Mesothelial cell of epicardium (in vitro differentiated cells): ENCODE data around the gene SGMS1. TPM values are rescaled to one million over a fixed set of nuclear protein-coding genes. Genes with fewer than 3 reads are reported as not detected.

Experiments used
- DNase-seq, 2 experiments: peaks; one replicate each; pipeline ENCODE4 v3.0.0; 2021; ENCODE audit warnings: low spot score in 2 of 2; ENCODE audit not compliant: unreplicated experiment in 2 of 2
- H3K27ac Mint-ChIP-seq: 2 replicates; pipeline ENCODE4 v1.8.0; 2021; ENCODE audit warnings: mixed read lengths
- H3K27me3 Mint-ChIP-seq: 2 replicates; pipeline ENCODE4 v1.8.0; 2021; ENCODE audit warnings: low read depth, mixed read lengths
- H3K36me3 Mint-ChIP-seq: 2 replicates; pipeline ENCODE4 v1.8.0; 2021; ENCODE audit warnings: mixed read lengths
- H3K4me1 Mint-ChIP-seq: 2 replicates; pipeline ENCODE4 v1.8.0; 2021; ENCODE audit warnings: mixed read lengths
- H3K4me3 Mint-ChIP-seq: 2 replicates; pipeline ENCODE4 v1.8.0; 2021; ENCODE audit warnings: mild to moderate bottlenecking, moderate library complexity, mixed read lengths
- H3K9me3 Mint-ChIP-seq: 2 replicates; pipeline ENCODE4 v1.8.0; 2021; ENCODE audit warnings: mixed read lengths
- CTCF ChIP-seq: fragments of 200-600 bp; sonication (generic); IDR thresholded peaks from one replicate; pipeline ENCODE4 v1.5.0; 2021; ENCODE audit warnings: antibody characterized with exemption; ENCODE audit not compliant: unreplicated experiment
- total RNA-seq: library from RNA; stranded (reverse); gene quantifications from 3 replicates; pipeline ENCODE4 v1.2.1, GENCODE V29; 2021

The SGMS1 gene
- total RNA-seq, 1 donor from 2014 or later: 14.9 TPM

- TF ChIP-seq CTCF: no peak
- H3K4me1 Mint-ChIP-seq: peaks cover 8% of the 10 kb centered on the region
- no peaks in the 10 kb centered on the region for H3K27me3 Mint-ChIP-seq
- H3K36me3 Mint-ChIP-seq: no peaks in the 10 kb centered on the region
- no peak for DNase-seq
- no peaks in the 10 kb centered on the region for H3K9me3 Mint-ChIP-seq
- no peak overlapping the region for H3K27ac Mint-ChIP-seq
- no peak overlapping the region for H3K4me3 Mint-ChIP-seq
Observed at GRCh38 chr10:50563906-50564305, 59.9 kb downstream of the SGMS1 start.

DNA sequence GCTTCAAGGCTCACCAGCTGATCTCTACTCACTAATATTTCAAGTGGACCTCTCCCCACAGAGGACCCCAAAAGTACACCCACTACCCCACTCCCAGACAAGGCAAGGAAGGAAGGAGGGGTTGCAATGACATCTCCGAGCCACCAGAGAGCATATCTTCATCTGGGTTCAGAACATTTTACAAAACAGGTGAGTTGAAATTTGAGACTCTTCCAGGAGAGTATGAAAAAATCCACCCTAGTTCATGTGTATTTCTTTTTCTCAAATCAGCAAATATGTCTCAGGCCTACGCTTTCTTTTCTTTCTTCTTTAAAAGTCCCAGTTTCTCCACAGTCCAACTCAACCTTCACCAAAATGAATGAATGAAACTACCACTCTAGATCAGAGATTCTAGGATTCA lies 61.9 kb downstream of the SGMS1 start:
- H3K36me3 Mint-ChIP-seq: no peaks in the 10 kb centered on the region
- no peak overlapping the region for H3K4me3 Mint-ChIP-seq
- no peak for DNase-seq
- peak; percentile 25 for TF ChIP-seq CTCF
- no peaks in the 10 kb centered on the region for H3K27me3 Mint-ChIP-seq
- H3K27ac Mint-ChIP-seq: no peak overlapping the region
- H3K9me3 Mint-ChIP-seq: no peaks in the 10 kb centered on the region
- H3K4me1 Mint-ChIP-seq: peaks cover 8% of the 10 kb centered on the region

DNA sequence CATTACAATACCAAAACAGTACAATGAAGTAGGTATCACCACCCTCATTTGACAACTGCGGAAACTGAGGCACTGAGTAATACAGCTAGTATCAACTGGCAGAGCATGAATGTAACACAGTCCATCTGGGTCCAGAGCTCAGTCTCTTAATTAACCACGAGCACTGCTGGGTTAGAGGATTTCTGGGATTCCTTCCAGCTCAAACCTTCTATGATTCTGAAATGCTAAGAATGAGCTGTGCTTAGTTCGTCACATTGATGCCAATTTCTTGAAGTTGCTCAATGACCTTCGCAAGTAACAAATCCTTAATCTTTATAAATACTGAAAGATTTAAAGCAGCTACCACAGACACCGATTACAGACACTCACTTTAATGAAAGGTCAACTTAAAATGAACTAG lies 62.5 kb downstream of the SGMS1 start:
- Mint-ChIP-seq H3K9me3 (no peaks in the 10 kb centered on the region), H3K27me3 (no peaks in the 10 kb centered on the region), H3K4me1 (peaks cover 11% of the 10 kb centered on the region), H3K27ac (no peak overlapping the region), H3K4me3 (no peak overlapping the region), H3K36me3 (no peaks in the 10 kb centered on the region)
- no peak for DNase-seq
- no peak for TF ChIP-seq CTCF

DNA sequence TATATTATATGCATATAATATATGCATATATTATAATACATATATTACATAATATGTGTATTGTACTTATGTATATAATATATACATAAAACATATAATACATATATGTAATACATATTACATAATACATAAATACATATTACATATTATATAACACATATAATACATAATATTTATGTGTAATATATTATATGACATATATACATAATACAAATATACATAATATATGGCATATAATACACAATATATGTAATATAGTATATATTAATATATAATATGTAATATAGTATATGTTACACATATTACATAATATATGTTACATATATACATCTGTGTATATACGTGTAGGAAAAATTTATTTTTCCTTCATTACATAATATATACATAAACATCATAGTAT lies 63.4 kb downstream of the SGMS1 start:
- Mint-ChIP-seq H3K36me3 (no peaks in the 10 kb centered on the region), H3K27ac (no peak overlapping the region), H3K27me3 (no peaks in the 10 kb centered on the region), H3K4me1 (peaks cover 20% of the 10 kb centered on the region), H3K4me3 (no peak overlapping the region), H3K9me3 (no peaks in the 10 kb centered on the region)
- DNase-seq: no peak
- no peak for TF ChIP-seq CTCF

DNA sequence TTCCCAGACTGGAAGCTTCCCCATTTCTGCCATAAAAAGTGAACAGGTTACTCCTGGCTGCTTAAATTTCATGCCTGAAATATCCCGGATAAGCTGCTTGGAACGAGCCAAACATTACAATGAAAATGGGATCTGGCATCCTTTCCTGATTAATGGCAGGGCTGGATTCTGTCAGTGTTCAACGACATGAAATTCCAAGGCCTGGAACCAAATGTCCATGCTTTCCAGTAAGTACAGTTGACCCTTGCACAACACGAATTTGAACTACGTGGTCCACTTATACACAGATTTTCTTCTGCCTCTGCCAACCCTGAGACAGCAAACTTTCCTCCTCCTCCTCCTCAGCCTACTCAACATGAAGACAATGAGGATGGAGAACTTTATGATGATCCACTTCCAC lies 65.4 kb downstream of the SGMS1 start:
- no peak for TF ChIP-seq CTCF
- no peaks in the 10 kb centered on the region for H3K36me3 Mint-ChIP-seq
- H3K4me1 Mint-ChIP-seq: peaks cover 26% of the 10 kb centered on the region
- no peaks in the 10 kb centered on the region for H3K9me3 Mint-ChIP-seq
- no peak overlapping the region for H3K27ac Mint-ChIP-seq
- H3K4me3 Mint-ChIP-seq: no peak overlapping the region
- H3K27me3 Mint-ChIP-seq: no peaks in the 10 kb centered on the region
- no peak for DNase-seq

- no peak overlapping the region for H3K4me3 Mint-ChIP-seq
- no peaks in the 10 kb centered on the region for H3K36me3 Mint-ChIP-seq
- no peaks in the 10 kb centered on the region for H3K27me3 Mint-ChIP-seq
Observed at GRCh38 chr10:50557130-50557682, 66.5 kb downstream of the SGMS1 start.

More at GRCh38 chr10:50557130-50557682, 66.5 kb downstream of the SGMS1 start:
- Mint-ChIP-seq H3K9me3 (no peaks in the 10 kb centered on the region), H3K27ac (no peak overlapping the region), H3K4me1 (peaks cover 31% of the 10 kb centered on the region)
- no peak for TF ChIP-seq CTCF
- DNase-seq: no peak
